Stimulated activated CD4-positive, alpha-beta T cell treated with anti-CD3 and anti-CD28 coated beads, Interleukin-15, amount 100 ng/mL, for 1 hour (primary cell): ENCODE data around the gene ABHD12.
"Not testable (repeated sequence)": the region's sequence is repeated elsewhere in the genome, so short reads cannot be mapped to it uniquely, and the experiment has no call there.

Experiments used
- DNase-seq, 2 donors: peaks; one replicate each; pipeline ENCODE4 v3.0.0-alpha.2; 2020; ENCODE audit warnings: low read depth in 1 of 2, low spot score in 1 of 2

Gene ABHD12

DNA sequence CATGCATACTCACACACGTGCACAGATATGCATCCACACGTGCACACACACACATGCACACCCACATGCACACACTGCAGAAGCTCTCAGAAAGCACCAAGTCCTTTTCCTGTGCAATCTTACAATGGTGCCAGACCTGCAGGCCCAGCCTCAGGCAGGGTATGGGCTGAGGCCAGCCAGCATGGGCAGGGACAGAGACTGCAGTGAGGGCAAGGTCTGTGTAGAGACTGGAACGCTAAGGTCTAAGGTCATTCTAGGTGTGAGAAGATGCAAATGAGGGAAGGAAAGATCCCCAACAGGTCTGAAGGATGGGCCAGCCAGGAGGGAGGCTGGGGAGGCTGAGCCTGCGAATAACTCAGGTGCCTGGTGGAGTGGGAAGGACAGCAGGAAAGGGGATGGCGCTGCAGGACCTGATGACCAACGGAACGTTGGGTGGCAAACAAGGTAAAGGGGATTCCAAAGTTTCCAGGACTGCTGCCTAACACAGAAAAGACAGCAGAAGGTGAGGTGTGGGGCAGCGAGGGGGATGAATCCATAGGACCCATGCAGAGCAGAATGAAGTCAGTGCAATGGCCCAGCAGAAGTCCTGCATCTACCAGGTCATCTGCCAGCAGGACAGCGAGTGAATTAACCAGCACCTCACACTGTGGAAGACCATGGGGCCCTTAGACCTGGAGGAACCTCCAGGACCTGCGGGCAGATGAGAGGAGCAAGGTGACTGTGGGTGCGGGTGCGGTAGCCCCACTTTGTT lies 67.0 kb downstream of the ABHD12 start:
- no peak for DNase-seq

DNA sequence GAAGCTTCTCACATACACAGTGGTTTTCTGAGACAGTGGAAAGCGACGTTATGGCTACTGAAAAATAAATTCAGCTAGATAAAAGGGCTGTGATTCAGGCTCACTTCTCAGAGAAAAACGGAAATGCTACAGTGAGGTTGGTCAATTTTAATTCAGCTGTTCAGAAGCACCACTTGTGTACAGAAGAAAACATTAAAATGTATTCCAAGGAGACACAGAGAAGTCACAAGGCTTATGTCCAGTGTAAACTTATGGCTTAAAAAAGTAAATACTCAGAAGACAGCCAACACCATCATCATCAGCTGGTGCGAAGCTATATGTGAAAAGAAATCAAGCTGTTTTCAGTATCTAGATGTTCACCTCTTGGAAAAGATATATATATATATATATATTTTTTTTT lies 68.6 kb downstream of the ABHD12 start:
- no peak for DNase-seq

DNA sequence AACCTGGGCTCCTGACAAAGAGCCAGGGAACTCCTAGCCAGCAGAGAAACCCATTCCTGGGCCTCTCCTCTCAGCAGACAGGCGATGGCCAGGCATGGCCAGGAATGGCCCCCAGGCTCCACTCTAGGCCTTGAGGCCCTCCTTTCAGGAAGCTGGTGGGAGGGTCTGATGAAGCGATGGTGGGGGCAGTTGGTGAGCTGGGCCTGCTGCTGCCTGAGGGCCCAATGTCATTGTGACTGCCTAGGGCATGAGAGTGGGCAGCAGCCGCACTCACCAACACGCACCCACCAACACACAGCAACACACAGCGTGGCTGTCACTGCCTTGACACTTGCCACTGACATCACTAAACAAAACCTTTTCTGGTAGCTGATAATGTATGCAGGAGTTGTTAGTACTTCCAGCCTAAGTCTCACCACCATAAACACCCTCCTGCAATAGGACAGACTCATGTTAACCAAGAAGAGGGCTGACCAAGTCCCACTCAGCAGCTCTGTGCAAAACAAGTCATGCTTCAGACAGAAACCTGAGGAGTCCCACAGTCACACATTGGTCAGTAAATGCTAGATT lies 69.3 kb downstream of the ABHD12 start:
- no peak for DNase-seq

DNA sequence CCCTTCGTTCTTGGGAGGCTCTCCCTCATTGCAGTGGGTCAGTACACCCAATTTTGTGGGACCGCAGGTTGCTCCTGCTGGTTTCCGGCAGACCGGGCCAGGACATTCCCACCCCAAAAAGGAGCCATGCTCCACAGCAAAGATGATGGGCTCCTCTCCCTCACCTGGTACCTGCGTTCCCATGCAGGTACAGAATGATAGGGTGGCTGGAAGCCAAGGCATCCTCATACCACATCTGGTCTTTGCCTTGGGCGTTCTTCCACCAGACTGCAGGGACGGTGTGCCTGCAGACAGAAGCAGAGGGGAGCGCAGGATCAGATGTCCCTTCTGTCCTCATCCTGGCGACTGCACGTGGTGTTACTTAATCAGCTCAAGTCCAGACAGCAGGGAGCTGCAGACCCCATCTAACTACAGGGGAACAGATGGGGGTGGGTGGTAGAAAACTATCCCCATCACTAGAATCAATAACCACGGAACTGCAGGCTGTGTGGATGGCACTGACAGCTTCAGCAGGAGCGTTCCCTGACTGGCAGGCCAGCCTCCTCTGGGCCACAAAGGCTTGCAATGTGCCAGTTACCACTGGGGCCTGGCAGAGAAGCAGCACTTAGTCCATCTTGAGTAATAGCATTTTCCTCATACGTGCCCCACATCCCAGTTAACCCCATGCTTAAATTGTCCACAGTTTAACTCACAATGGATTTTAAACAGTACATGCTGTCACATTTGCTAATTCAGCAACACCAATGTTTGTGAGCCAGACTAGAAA lies 70.4 kb downstream of the ABHD12 start:
- no peak for DNase-seq

DNA sequence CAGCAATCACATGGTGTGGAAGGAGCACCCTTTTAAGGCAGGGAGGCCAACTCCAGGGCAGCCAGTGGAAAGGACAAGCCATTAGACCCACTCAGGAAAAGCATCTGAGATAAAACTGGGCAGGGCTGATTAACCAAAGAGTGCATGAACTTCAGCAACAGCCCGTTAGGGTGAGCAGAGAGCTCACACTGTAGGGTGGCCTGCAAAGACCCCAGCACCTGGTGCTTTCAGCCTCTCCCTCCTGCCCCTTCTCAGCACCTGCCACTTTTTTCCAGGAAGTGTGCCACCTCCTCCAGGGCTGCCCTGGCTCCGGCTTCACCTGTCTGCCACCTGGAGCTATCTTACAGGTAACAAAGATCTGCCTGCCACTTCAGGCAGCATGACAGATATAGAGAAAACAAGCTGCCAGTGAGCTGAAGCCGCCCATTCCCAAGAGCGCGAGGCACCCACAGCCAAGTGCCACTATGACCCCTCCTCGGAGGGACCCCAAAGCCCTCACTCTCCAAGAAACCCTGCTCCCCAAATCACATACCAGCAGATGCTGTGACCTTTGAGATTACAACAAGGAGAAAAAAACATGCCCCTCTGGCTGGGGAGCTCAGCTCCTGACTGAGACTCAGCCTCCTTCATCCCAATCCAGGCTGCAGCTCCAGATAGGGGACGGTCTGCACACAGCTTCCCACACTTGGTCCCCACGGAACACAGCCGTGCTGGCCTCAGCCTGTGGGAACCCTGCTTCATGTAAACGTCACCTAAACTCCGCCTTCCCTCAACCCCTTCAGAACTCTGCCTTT lies 71.2 kb downstream of the ABHD12 start:
- no peak for DNase-seq

DNA sequence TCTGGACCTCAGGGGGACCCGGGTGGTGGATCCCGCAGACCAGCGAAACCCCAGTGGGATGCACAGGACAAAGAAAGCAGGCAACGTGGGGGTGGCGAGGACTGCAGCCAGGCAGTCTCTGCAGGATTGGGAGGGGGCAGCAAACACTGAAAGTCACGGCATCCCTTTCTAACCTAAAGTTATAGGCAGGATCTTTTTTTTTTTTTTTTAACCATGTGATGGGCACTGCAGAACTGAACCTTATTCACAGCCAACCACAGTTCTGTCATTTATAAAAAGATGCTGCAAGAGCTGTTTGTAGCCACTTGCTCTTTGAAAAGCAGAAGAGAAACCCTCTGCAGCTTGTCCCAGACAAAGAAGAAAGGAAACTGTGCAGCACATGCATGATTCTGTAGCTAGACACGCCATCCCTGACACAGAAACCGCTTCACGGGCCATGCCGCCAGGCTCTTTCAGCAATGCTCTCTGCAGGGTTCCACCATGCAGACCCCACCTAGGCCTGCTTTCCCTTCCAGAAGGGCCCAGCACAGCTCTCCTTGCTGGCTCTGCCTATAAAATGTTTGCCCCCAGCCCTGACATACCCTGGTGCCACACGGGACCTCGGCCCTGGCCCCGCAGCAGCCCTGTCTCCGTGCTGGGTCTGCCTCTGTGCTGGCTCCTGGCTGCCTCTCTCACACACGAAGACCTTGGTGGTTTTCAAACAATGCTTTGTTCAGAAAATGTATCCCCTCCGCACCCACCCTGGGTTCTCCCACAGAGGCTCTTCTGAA lies 72.0 kb downstream of the ABHD12 start:
- no peak for DNase-seq

DNA sequence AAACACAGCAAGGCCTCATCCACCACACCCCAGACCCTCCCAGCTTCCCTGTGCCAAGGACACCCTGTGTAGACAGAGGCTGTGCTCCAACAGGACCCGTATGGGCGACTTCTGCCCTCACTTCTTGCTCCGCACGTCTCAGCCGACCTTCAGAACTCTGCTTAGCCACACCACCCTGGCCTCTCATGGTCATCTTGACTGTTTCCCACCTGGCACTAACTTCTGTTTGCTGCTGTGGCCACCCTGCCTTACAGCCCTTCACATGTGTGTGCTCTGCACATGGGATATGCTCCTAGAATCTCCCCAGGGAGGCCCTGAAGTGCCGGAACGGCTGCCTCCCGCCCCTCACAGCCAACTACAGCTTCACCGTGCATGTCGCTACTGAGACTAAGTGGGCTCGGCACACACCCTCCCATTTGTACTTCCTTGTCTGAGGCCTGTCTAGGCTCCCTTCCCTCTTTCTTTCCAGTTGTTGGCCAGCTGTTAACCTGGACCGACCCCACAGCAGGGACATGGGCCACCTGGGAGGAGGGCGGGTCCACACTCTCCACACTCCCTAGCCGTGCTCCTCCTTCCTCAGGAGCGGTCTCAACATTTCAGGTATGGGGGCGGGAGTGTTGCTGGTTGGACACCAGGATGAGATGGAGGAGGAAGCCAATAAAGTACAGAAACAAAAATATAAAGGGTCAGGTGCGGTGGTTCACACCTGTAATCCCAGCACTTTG lies 73.1 kb downstream of the ABHD12 start:
- no peak for DNase-seq

DNA sequence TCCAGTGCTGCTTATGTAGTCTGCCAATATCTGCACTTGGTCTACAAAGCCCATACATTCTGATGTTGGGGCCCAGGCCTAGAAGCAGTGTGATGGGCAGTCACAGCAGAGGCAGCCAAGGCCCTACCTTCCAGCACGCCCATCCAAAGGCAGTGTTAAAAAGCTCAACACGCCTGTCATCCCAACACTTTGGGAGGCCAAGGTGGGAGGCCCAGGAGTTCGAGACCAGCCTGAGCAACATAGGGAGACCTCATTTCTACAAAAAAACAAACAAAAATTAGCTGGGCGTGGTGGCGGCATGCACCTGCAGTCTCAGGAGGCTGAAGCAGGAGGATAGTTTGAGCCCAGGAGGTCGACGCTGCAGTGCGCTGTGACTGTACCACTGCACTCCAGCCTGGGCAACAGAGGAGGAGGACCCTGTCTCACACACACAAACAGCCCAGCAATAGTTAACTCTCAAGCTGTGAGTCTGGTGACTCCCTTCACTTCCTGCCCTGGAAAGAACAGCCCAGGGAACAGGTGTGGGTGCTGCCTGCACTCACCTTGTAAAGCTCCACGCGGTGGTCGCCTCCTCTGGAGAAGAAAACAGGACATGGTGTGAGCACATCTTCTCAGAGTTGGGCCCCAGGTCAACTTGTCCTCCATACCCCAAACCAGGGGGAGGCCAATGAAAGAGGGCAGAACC lies 74.0 kb downstream of the ABHD12 start:
- no peak for DNase-seq

DNA sequence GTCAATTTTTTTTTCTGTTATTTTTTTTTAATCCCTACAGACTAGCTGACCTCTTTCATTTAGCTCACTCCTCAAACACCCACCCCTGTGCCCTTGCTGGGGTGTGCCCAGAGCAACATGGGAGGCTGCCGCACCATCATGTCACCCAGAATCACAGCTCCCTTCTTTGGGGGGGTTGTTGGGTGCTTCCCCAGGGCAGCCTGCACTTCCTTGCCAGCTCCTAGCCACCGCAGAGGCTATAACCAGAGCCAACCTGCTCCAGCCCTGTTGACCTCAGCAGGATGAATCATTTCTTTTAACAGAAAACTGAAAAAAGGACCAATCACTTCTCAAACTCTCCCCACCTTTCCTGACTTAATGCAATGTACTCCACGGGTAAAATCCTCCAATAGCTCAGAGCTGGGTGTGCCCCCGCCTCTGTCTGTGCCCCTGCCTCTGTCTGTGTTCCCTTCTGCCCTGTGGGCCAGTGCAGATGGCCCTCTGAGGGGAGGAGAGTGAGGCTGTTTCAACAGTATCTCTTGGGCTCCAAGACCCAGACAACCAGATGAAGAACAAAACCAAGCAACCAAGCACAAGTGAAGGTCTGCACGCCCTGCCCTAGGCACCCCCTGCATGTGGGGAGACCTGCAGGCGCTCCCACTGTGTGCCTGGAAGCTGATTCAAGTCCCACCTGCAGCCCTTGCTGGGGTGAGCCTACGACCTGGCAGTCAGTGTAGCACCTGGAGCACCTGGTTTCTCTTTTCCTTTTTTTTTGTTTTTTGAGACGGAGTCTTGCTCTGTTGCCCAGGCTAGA lies 75.0 kb downstream of the ABHD12 start:
- no peak for DNase-seq

DNA sequence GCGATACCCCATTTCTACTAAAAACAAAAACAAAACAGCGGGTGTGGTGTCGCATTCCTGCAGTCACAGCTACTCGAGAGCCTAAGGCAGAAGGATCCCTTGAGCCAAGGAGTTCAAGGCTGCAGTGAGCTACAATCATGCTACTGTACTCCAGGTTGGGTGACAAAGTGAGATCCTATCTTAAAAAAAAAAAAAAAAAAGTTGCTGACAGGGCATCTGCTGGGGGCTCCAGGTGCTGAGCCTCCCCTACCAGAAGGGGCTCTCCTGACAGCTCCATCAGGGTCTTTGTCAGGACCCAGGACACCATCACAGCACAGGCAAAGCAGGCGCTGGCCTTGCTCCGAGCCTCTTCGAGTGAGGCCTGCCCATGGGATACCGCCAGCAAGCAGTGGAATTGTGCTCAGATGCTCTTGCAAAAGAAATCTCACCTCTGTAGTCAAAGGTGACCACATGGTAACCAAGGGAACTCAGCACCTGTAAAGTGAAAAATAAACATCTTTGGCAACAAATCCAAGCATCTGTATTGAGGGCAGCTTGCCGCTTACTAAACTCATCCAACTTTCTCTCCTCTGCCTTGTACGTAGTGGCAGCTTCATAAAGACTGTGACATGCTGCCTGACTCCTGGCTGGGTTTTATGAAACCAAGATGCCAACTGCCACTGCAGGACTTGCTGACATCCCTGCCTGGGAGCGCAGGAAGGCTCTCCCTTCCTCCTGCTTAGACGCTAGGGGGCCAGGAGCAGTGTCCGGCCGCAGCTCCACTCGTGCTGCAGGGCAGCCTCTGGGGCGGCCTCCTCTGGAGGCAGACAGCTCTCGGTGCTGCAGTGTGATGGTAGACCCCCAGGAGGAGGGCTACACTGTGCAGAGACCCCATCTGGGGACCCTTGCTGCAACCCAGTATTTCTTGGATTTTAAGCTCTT lies 75.9 kb downstream of the ABHD12 start:
- no peak for DNase-seq

DNA sequence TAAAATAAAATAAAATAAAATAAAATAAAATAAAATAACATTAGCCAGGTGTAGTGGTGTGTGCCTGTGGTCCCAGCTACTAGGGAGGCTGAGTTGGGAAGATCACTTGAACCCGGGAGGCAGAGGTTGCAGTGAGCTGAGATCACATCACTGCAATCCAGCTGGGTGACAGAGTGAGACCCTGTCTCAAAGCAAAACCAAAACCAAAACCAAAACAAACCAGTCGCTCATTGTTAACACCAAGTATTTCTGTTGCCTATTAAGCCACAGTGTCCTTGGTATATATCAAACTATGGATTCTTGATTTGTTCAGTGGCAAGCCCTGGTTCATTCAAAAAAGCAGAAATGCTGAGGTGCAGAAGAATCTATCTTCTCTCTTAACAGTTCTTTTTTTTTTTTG lies 77.0 kb downstream of the ABHD12 start:
- DNase-seq = no peak

DNA sequence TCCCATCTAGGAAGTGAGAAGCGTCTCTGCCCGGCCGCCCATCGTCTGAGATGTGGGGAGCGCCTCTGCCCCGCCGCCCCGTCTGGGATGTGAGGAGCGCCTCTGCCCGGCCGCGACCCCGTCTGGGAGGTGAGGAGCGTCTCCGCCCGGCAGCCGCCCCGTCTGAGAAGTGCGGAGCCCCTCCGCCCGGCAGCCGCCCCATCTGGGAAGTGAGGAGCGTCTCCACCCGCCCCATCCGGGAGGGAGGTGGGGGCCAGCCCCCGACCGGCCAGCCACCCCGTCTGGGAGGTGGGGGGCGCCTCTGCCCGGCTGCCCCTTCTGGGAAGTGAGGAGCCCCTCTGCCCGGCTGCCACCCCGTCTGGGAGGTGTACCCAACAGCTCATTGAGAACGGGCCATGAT lies 77.9 kb downstream of the ABHD12 start:
- not testable (repeated sequence) for DNase-seq

DNA sequence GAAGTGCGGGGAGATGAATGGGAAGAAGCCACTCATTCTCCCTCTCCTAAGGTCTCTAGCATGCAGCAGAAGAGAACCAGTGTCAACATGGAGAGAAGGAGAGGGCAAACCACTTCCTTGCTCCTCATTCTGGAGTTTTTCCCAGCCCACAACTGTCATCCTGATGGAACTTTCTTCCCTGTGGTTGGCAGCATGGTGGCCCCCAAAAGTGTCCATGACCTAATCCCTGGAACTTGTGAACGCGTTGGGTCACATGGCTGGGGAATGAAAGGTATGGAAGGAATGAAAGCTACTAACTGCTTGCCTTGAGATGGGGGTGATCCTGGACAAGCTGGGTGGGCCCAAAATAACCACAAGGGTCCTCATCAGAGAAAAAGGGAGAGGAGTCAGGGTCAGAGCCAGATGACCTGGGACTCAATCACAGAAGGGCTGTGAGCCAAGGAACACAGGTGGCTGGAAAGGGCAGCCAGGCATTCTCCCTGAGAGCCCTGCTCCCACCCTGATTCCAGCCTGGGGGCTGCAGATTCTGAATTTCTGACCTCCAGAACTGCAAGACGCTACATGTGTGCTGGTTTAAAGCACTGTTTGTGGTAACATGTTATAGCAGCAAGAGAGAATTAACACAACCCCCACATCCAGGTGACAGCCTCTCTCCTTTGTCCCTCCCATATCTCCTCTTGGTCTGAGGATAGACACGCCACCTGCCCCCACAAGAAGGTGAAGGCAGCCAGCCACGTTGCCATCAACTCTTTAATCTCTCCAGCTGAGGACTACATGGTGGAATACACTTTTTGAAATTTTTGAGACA lies 79.5 kb downstream of the ABHD12 start:
- no peak for DNase-seq

DNA sequence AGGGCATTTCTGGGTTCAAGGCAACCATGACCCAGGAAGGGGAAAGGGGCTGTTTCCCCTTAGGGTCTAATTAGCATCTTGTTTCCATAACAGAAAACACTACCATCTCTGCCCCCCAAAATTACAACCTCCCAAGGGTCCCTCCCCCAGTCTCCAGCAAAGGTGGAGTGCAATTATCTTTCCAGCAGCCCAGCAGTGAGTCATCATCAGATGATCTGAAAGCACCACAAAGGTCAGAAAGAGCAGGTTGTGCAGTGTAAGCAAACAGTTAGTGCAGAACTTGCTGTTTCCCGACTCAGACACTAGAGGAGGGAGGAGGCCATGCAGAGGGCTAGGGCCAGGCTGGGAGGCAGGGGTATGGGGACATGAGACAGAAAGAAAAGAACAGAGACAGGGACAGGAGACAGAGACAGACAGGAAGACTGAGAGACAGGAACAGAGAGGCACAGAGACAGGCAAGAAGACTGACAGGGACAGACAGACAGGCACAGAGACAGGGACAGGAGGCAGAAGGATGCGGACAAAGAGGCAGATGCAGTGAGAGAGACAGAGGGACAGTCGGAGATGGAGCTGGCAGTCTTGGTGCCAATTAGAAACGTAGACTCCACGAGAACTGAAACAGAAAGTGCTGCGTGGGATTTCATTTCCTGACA lies 80.2 kb downstream of the ABHD12 start:
- peak in 1 of 2 donors; percentile 9 for DNase-seq

DNA sequence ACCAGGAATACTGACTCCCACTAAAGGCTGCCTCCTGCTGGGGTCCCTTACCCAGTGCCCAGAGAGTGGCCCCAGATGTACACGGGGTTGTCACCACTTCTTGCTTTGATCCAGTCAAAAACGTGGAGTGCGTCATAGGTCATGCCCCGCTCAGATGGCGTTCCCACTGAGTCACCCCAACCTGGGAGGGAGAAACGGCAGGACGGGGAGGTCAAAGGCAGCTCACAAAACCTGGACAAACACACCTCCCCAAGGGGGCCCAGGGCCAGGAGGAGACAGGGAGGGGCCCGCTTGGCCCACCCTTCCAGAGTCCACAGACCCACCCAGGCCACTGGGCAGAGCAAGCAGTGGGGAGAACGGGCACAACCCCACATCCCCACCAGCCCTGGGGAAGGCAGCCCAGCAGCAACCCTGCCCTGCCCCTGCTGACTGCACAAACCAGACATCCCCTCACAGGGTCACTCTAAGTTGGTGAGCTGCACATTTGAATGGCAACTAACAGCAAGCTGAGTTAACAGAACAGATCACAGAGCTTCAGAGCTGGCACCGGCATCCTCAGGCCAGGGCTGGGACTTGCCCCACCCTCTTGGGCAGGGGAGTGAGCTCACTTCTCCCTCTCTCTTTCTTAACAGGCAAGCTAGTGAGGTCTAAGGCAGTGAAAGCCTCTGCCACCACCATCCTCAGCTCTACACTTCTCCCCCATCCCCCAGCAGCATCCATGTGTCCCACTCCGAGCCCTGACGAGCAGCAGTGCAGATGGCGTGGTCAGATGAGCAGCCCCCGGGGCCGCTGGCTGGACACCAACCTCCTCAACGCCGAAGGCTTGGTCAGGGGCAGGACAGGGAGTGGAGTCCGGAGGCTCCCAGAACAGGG lies 81.0 kb downstream of the ABHD12 start:
- DNase-seq = no peak
